Activated CD4-positive, alpha-beta memory T cell treated with anti-CD3 and anti-CD28 coated beads, Interleukin-2, amount 10 ng/mL, durations not matched to agents 7 days and 5 days (primary cell): Measurements from ENCODE around the gene NIPSNAP2. TPM values are rescaled to one million over a fixed set of nuclear protein-coding genes. Genes with fewer than 3 reads are reported as not detected.

Source experiments
- CTCF ChIA-PET: fragments of 350-600 bp; sonication (Branson Sonifier 250); formaldehyde crosslinking; loops from one replicate; lab custom pipeline; 2021; ENCODE audit warnings: antibody characterized with exemption, inconsistent platforms; lab: Charles Lee
- POLR2A ChIA-PET: fragments of 350-600 bp; sonication (Branson Sonifier 250); formaldehyde crosslinking; loops from one replicate; lab custom pipeline; 2021; ENCODE audit warnings: antibody characterized with exemption; lab: Charles Lee
- DNase-seq: peaks from one replicate; pipeline ENCODE4 v3.0.0-alpha.2; 2020
- H3K27ac Mint-ChIP-seq: one replicate; pipeline ENCODE4 v1.8.0; 2021; ENCODE audit warnings: mild to moderate bottlenecking, mixed read lengths
- H3K27me3 Mint-ChIP-seq: one replicate; pipeline ENCODE4 v1.8.0; 2021; ENCODE audit warnings: mixed read lengths
- H3K36me3 Mint-ChIP-seq: one replicate; pipeline ENCODE4 v1.8.0; 2021; ENCODE audit warnings: low read depth, mixed read lengths
- H3K4me1 Mint-ChIP-seq: one replicate; pipeline ENCODE4 v1.8.0; 2021; ENCODE audit warnings: mixed read lengths
- H3K4me3 Mint-ChIP-seq: one replicate; pipeline ENCODE4 v1.8.0; 2021; ENCODE audit warnings: mild to moderate bottlenecking, mixed read lengths
- H3K9me3 Mint-ChIP-seq: one replicate; pipeline ENCODE4 v1.8.0; 2021; ENCODE audit warnings: mixed read lengths
- total RNA-seq, 2 experiments: library from RNA; stranded (reverse); gene quantifications; one replicate each; pipeline ENCODE4 v1.2.3, GENCODE V29; 2021

The NIPSNAP2 gene
- total RNA-seq, 2 experiments from 2014 or later: 31.5 to 31.7 TPM

GRCh38 chr7:55963584-55964168, 709 bp upstream of the NIPSNAP2 start:
- DNase-seq: no peak
- CTCF ChIA-PET: interaction anchor here (0.9 to 2.0 kb wide), 10 partner anchors 9 to 322 kb away, joined by 3 to 10 read pairs (median 3); partner anchors contain the start of genes CCT6A and PSPH

DNA sequence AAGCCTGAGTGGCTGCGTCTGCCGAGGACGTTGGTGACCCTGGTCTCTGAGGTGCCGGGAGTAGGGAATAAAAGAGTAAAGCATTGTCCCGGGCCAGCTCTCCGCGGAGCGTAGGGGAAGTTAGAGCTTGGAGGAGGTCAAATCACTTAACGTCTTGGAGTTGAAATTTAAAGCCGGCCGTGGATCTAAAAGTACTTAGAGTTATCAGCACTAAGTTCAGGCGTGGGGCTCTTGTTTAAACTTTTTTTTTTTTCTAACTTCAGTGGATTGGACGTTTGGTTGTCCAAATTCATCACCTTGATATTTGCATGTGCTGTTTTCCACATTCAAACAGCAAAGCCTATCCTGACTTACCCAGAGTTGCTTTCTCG, 700 bp downstream of the NIPSNAP2 start:
- ChIA-PET CTCF (interaction anchor here (1.0 to 2.0 kb wide), 7 partner anchors 8 to 324 kb away, joined by 3 to 6 read pairs (median 4); partner anchors contain the start of genes CCT6A and PSPH), POLR2A (interaction anchor here (0.6 to 3.1 kb wide), 7 partner anchors 10 to 656 kb away, joined by 3 to 16 read pairs (median 4); partner anchors contain the start of genes CCT6A, CHCHD2, PSPH and SUMF2)

More at GRCh38 chr7:55963584-55964168, 709 bp upstream of the NIPSNAP2 start:
- POLR2A ChIA-PET: interaction anchor here (0.6 to 3.1 kb wide), 8 partner anchors 11 to 391 kb away, joined by 3 to 16 read pairs (median 3); partner anchors contain the start of genes CHCHD2, SUMF2 and VOPP1
- Mint-ChIP-seq H3K9me3 (no peaks in the 10 kb centered on the region), H3K4me1 (peaks cover 21% of the 10 kb centered on the region), H3K27ac (peak overlapping the region; percentile 58), H3K4me3 (peak overlapping the region; percentile 75), H3K27me3 (no peaks in the 10 kb centered on the region), H3K36me3 (peaks cover 14% of the 10 kb centered on the region)

DNA sequence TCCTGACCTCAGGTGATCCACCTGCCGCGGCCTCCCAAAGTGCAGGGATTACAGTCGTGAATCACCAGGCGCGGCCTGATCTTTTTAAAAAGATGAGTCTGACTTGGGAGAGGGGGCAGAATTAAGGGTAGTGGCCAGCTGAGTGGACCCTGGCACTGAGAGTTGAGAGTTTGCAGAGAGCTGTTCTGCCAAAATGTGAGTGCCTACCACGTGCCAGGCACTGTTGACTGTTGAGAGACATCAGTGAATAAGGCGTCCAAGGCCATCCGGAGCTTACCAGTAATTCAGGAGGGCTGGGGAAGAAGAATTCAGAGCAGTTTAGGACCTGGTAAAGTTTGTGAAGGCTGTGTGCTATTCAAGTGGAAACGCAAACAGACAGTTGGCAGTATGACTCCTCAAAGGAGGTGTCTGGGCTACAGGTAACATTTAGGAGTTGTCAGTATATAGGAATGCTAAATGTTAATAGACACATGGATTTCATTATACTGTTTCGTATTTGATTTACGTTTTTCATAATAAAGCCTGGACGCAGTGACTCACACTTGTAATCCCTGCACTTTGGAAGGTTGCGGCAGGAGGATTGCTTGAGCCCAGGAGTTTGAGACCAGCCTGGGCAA, 1.5 kb downstream of the NIPSNAP2 start:
- H3K4me1 Mint-ChIP-seq: peaks cover 30% of the 10 kb centered on the region

More for the DNA sequence above, 700 bp downstream of the NIPSNAP2 start:
- peaks cover 26% of the 10 kb centered on the region for H3K4me1 Mint-ChIP-seq
- peak overlapping the region; percentile 80 for H3K27ac Mint-ChIP-seq
- DNase-seq: no peak
- no peaks in the 10 kb centered on the region for H3K27me3 Mint-ChIP-seq
- H3K4me3 Mint-ChIP-seq: peak overlapping the region; percentile 81
- no peaks in the 10 kb centered on the region for H3K9me3 Mint-ChIP-seq
- peaks cover 20% of the 10 kb centered on the region for H3K36me3 Mint-ChIP-seq

DNA sequence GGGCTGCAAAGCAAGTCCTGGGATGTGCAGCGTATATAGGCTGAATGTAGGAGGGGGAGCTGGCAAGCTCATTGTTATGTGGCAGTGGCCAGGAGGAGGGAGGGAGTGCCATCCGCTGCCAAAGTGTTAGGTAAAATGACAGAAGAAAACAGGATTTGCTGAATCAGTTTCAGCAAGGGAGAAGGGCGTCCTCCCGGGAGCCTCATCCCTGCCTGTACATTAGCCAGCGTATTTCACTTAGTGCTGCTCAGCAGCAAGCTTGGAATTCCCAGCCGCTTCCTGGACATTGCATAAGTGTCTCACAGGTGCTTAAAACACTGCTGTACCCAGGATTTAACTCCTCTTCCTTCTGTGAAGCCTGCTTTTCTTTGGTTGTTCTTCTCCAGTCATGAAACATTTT, 2.5 kb downstream of the NIPSNAP2 start:
- POLR2A ChIA-PET: interaction anchor here (0.6 to 1.4 kb wide), 3 partner anchors 11 to 681 kb away, joined by 3 to 4 read pairs (median 4); partner anchors contain the start of gene SUMF2
- Mint-ChIP-seq H3K27me3 (no peaks in the 10 kb centered on the region), H3K4me3 (no peak overlapping the region)

More for the DNA sequence above, 1.5 kb downstream of the NIPSNAP2 start:
- no peak for DNase-seq
- peak overlapping the region; percentile 27 for H3K4me3 Mint-ChIP-seq
- peaks cover 24% of the 10 kb centered on the region for H3K36me3 Mint-ChIP-seq
- ChIA-PET POLR2A (interaction anchor here (1.2 to 1.4 kb wide), 3 partner anchors 85 to 98 kb away, joined by 4 to 5 read pairs (median 4); partner anchors contain the start of genes CCT6A, PSPH and SUMF2), CTCF (interaction anchor here (1.3 to 2.0 kb wide), 4 partner anchors 15 to 325 kb away, joined by 3 to 6 read pairs (median 6); no protein-coding TSS in a partner anchor)
- no peak overlapping the region for H3K27ac Mint-ChIP-seq
- H3K9me3 Mint-ChIP-seq: no peaks in the 10 kb centered on the region
- no peaks in the 10 kb centered on the region for H3K27me3 Mint-ChIP-seq

GRCh38 chr7:55969391-55969790, 5.0 kb downstream of the NIPSNAP2 start:
- Mint-ChIP-seq H3K27me3 (no peaks in the 10 kb centered on the region), H3K4me1 (peaks cover 18% of the 10 kb centered on the region), H3K27ac (no peak overlapping the region), H3K9me3 (no peaks in the 10 kb centered on the region), H3K36me3 (peaks cover 24% of the 10 kb centered on the region), H3K4me3 (no peak overlapping the region)
- ChIA-PET POLR2A (no interaction called here), CTCF (no interaction called here)
- no peak for DNase-seq

More for the DNA sequence above, 2.5 kb downstream of the NIPSNAP2 start:
- peaks cover 24% of the 10 kb centered on the region for H3K36me3 Mint-ChIP-seq
- no peak overlapping the region for H3K27ac Mint-ChIP-seq
- no peaks in the 10 kb centered on the region for H3K9me3 Mint-ChIP-seq
- CTCF ChIA-PET: interaction anchor here (0.9 kb wide), 1 partner anchor 108 kb away, joined by 4 read pairs; no protein-coding TSS in a partner anchor
- no peak for DNase-seq
- H3K4me1 Mint-ChIP-seq: peaks cover 30% of the 10 kb centered on the region

DNA sequence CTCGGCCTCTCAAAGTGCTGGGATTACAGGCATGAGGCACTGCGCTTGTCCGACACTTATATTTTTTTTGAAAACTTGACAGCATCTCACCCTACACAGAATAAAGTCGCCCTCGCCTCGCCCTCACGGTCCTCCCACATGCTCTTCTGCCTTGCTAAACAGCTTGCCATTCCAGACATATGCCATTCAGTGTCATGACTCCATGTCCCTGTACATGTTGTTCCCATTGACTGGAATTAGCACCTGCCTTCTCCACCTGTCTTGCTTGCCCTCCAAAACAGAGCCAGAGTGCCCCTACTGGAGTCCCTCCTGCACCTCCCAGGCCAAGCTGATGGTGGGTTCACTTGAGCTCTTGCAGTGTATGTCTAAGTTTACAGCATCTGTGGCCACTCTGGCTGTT, 6.2 kb downstream of the NIPSNAP2 start:
- H3K4me1 Mint-ChIP-seq: peaks cover 13% of the 10 kb centered on the region
- ChIA-PET POLR2A (no interaction called here), CTCF (no interaction called here)
- H3K4me3 Mint-ChIP-seq: no peak overlapping the region
- DNase-seq: no peak
- no peaks in the 10 kb centered on the region for H3K9me3 Mint-ChIP-seq
- no peak overlapping the region for H3K27ac Mint-ChIP-seq
- no peaks in the 10 kb centered on the region for H3K27me3 Mint-ChIP-seq
- peaks cover 24% of the 10 kb centered on the region for H3K36me3 Mint-ChIP-seq

- ChIA-PET POLR2A (no interaction called here), CTCF (no interaction called here)
- peaks cover 22% of the 10 kb centered on the region for H3K36me3 Mint-ChIP-seq
- no peak for DNase-seq
- H3K4me3 Mint-ChIP-seq: no peak overlapping the region
- H3K9me3 Mint-ChIP-seq: no peaks in the 10 kb centered on the region
- peaks cover 10% of the 10 kb centered on the region for H3K4me1 Mint-ChIP-seq
- no peaks in the 10 kb centered on the region for H3K27me3 Mint-ChIP-seq
- no peak overlapping the region for H3K27ac Mint-ChIP-seq
These were observed 6.6 kb downstream of the NIPSNAP2 start for GRCh38 chr7:55970978-55971377.

- ChIA-PET CTCF (interaction anchor here (0.9 kb wide), 1 partner anchor 9 kb away, joined by 3 read pairs; the partner anchor contains the start of gene NIPSNAP2), POLR2A (no interaction called here)
- H3K36me3 Mint-ChIP-seq: peaks cover 17% of the 10 kb centered on the region
- H3K4me1 Mint-ChIP-seq: peaks cover 10% of the 10 kb centered on the region
- no peaks in the 10 kb centered on the region for H3K9me3 Mint-ChIP-seq
- no peak overlapping the region for H3K4me3 Mint-ChIP-seq
- H3K27ac Mint-ChIP-seq: no peak overlapping the region
- no peak for DNase-seq
- H3K27me3 Mint-ChIP-seq: no peaks in the 10 kb centered on the region
These were observed 9.4 kb downstream of the NIPSNAP2 start for GRCh38 chr7:55973747-55974250.

GRCh38 chr7:55975988-55976633, 11.7 kb downstream of the NIPSNAP2 start:
- no peaks in the 10 kb centered on the region for H3K27me3 Mint-ChIP-seq
- H3K27ac Mint-ChIP-seq: no peak overlapping the region
- DNase-seq: no peak
- CTCF ChIA-PET: no interaction called here
- no peak overlapping the region for H3K4me3 Mint-ChIP-seq
- H3K9me3 Mint-ChIP-seq: no peaks in the 10 kb centered on the region
- H3K36me3 Mint-ChIP-seq: peaks cover 23% of the 10 kb centered on the region
- POLR2A ChIA-PET: no interaction called here
- H3K4me1 Mint-ChIP-seq: no peaks in the 10 kb centered on the region

- Mint-ChIP-seq H3K4me1 (no peaks in the 10 kb centered on the region), H3K27ac (no peak overlapping the region), H3K9me3 (no peaks in the 10 kb centered on the region), H3K27me3 (no peaks in the 10 kb centered on the region), H3K4me3 (no peak overlapping the region), H3K36me3 (peaks cover 30% of the 10 kb centered on the region)
- POLR2A ChIA-PET: interaction anchor here (0.6 kb wide), 1 partner anchor 11 kb away, joined by 4 read pairs; no protein-coding TSS in a partner anchor
- no peak for DNase-seq
- CTCF ChIA-PET: interaction anchor here (1.3 kb wide), 1 partner anchor 14 kb away, joined by 3 read pairs; no protein-coding TSS in a partner anchor
These were observed 13.4 kb downstream of the NIPSNAP2 start for GRCh38 chr7:55977831-55978230.

DNA sequence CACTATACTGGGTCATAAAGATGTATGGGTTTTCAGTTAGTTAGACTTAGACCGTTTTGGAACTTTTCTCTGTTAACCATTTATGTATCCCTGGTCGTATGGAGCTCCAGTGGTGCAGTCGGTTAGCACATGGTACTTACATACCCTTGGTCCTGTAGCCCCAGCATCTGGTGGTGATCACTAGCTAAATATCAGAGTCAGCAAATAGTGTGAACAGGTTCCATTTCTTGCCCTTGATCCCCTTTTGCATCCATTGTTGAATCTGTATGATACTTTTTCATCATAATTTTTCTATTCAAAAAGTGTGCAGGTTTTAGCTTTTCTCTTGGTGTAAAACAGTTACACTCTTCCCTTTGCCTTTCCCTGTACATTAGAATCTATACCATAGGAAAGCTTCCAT, 15.9 kb downstream of the NIPSNAP2 start:
- H3K36me3 Mint-ChIP-seq: peaks cover 44% of the 10 kb centered on the region
- CTCF ChIA-PET: interaction anchor here (1.1 to 1.7 kb wide), 2 partner anchors 15 to 19 kb away, joined by 3 read pairs; no protein-coding TSS in a partner anchor

DNA sequence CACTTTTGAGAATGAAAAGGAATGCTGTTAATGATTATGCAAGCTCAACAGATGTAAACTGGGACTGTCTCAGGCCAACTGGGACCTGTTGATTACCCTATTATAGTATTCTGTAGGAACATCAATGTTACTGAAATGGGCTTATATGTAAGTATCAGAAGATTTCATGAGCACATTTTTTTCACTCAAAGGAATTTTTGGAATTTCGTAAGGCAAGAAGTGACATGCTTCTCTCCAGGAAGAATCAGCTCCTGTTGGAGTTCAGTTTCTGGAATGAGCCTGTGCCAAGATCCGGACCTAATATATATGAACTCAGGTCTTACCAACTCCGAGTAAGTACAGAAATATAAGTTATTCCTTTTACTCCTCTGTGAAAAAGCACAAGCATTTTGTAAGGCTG, 19.2 kb downstream of the NIPSNAP2 start:
- Mint-ChIP-seq H3K9me3 (no peaks in the 10 kb centered on the region), H3K27me3 (no peaks in the 10 kb centered on the region), H3K4me1 (peaks cover 2% of the 10 kb centered on the region), H3K36me3 (peaks cover 50% of the 10 kb centered on the region), H3K4me3 (no peak overlapping the region), H3K27ac (no peak overlapping the region)
- no peak for DNase-seq
- ChIA-PET POLR2A (no interaction called here), CTCF (interaction anchor here (0.6 to 1.1 kb wide), 2 partner anchors 23 to 55 kb away, joined by 3 read pairs; no protein-coding TSS in a partner anchor)

More for the DNA sequence above, 15.9 kb downstream of the NIPSNAP2 start:
- no peaks in the 10 kb centered on the region for H3K27me3 Mint-ChIP-seq
- no peaks in the 10 kb centered on the region for H3K9me3 Mint-ChIP-seq
- no peak for DNase-seq
- H3K4me3 Mint-ChIP-seq: no peak overlapping the region
- no peaks in the 10 kb centered on the region for H3K4me1 Mint-ChIP-seq
- POLR2A ChIA-PET: interaction anchor here (1.1 kb wide), 1 partner anchor 93 kb away, joined by 3 read pairs; no protein-coding TSS in a partner anchor
- no peak overlapping the region for H3K27ac Mint-ChIP-seq
